GM12872 (cell line): Measurements from ENCODE around the gene GJC2.

Source experiments
- CTCF ChIP-seq: IDR thresholded peaks from 3 replicates; pipeline ENCODE4 v1.5.1; 2011; ENCODE audit warnings: low read depth, mild to moderate bottlenecking, low read length, moderate library complexity; ENCODE audit not compliant: insufficient read depth

The GJC2 gene

GRCh38 chr1:228206582-228207351, 57.0 kb downstream of the GJC2 start:
- TF ChIP-seq CTCF: no peak

- no peak for TF ChIP-seq CTCF
Measured at GRCh38 chr1:228207381-228207810, 57.7 kb downstream of the GJC2 start.

GRCh38 chr1:228207851-228208821, 58.4 kb downstream of the GJC2 start, which contains the start of gene OBSCN:
OBSCN (plus strand) TSS chr1:228208044; CDS start chr1:228211784, 3,740 bp downstream.
- no peak for TF ChIP-seq CTCF

GRCh38 chr1:228208831-228209551, 59.3 kb downstream of the GJC2 start:
- no peak for TF ChIP-seq CTCF
